ENCODE measurements around the gene PTH1R.

PTH1R gene

GRCh38 chr3:46860810-46861604 is 16.5 kb upstream of the PTH1R start:
- Mint-ChIP-seq H3K27ac (no peak overlapping the region), H3K36me3 (ENCODE audit: low read depth) (no peaks in the 10 kb centered on the region), H3K4me1 (peaks cover 35% of the 10 kb centered on the region), H3K4me3 (no peak overlapping the region), H3K27me3 (ENCODE audit: low read depth, poor library complexity) (peaks cover 3% of the 10 kb centered on the region), H3K9me3 (no peaks in the 10 kb centered on the region)
- DNase-seq, result peak; percentile 2
- no peak for TF ChIP-seq CTCF (IDR thresholded peaks at IDR 0.05)

- peaks cover 2% of the 10 kb centered on the region for H3K27me3 Mint-ChIP-seq (ENCODE audit: low read depth, poor library complexity)
- no peaks in the 10 kb centered on the region for H3K36me3 Mint-ChIP-seq (ENCODE audit: low read depth)
- no peaks in the 10 kb centered on the region for H3K9me3 Mint-ChIP-seq
- no peak for DNase-seq
- peaks cover 38% of the 10 kb centered on the region for H3K4me1 Mint-ChIP-seq
- no peak overlapping the region for H3K27ac Mint-ChIP-seq
- TF ChIP-seq CTCF (IDR thresholded peaks at IDR 0.05), result no peak
- no peak overlapping the region for H3K4me3 Mint-ChIP-seq
These were observed 15.7 kb upstream of the PTH1R start for GRCh38 chr3:46861605-46862368.

- H3K36me3 Mint-ChIP-seq (ENCODE audit: low read depth), result no peaks in the 10 kb centered on the region
- H3K9me3 Mint-ChIP-seq, result no peaks in the 10 kb centered on the region
- H3K4me3 Mint-ChIP-seq, result no peak overlapping the region
- H3K27me3 Mint-ChIP-seq (ENCODE audit: low read depth, poor library complexity), result no peaks in the 10 kb centered on the region
- DNase-seq, result no peak
- H3K27ac Mint-ChIP-seq, result no peak overlapping the region
- H3K4me1 Mint-ChIP-seq, result peaks cover 41% of the 10 kb centered on the region
- no peak for TF ChIP-seq CTCF (IDR thresholded peaks at IDR 0.05)
These were observed 15.0 kb upstream of the PTH1R start for GRCh38 chr3:46862369-46863025.

GRCh38 chr3:46863261-46863782 is 14.2 kb upstream of the PTH1R start, which contains the start of gene MYL3:
Gene MYL3, minus strand, starts transcription at chr3:46863444. Its CDS starts 54 bp downstream, at chr3:46863390.
- Mint-ChIP-seq H3K4me3 (no peak within 1 kb of the TSS), H3K36me3 (ENCODE audit: low read depth) (no peaks in the 10 kb centered on the region), H3K9me3 (no peaks in the 10 kb centered on the region), H3K27ac (no peak within 1 kb of the TSS), H3K27me3 (ENCODE audit: low read depth, poor library complexity) (no peaks in the 10 kb centered on the region), H3K4me1 (peaks cover 37% of the 10 kb centered on the region)
- DNase-seq, result no peak
- no peak for TF ChIP-seq CTCF (IDR thresholded peaks at IDR 0.05)

GRCh38 chr3:46864061-46864881 is 13.2 kb upstream of the PTH1R start:
- no peak overlapping the region for H3K27ac Mint-ChIP-seq
- H3K9me3 Mint-ChIP-seq, result no peaks in the 10 kb centered on the region
- no peak for TF ChIP-seq CTCF (IDR thresholded peaks at IDR 0.05)
- no peaks in the 10 kb centered on the region for H3K27me3 Mint-ChIP-seq (ENCODE audit: low read depth, poor library complexity)
- H3K4me3 Mint-ChIP-seq, result no peak overlapping the region
- no peaks in the 10 kb centered on the region for H3K36me3 Mint-ChIP-seq (ENCODE audit: low read depth)
- no peak for DNase-seq
- peaks cover 39% of the 10 kb centered on the region for H3K4me1 Mint-ChIP-seq
